Measurements from ENCODE around the gene TRABD2B.

Gene TRABD2B

GRCh38 chr1:47919113-47919833 lies 77.9 kb downstream of the TRABD2B start:
- 90 to 93% methylated on average over 3 of the region's 3 CpGs for WGBS, 2 experiments (ENCODE audit: insufficient coverage in 2 of 2)
- H3K4me1 ChIP-seq (ENCODE audit: control insufficient read depth, insufficient read depth, low read length, poor library complexity, severe bottlenecking), result peaks cover 6% of the 10 kb centered on the region
- H3K4me3 ChIP-seq (ENCODE audit: extremely low read depth, insufficient read depth, low read length, poor library complexity, severe bottlenecking), result no peak overlapping the region
- no peaks in the 10 kb centered on the region for H3K9me3 ChIP-seq (ENCODE audit: control insufficient read depth, low read length)
- H3K27ac ChIP-seq (ENCODE audit: low read depth, low read length, severe bottlenecking), result no peak overlapping the region
- H3K36me3 ChIP-seq (ENCODE audit: control insufficient read depth, insufficient read depth, low read length), result no peaks in the 10 kb centered on the region

GRCh38 chr1:47918257-47918867 lies 78.8 kb downstream of the TRABD2B start:
- Histone ChIP-seq H3K27ac (ENCODE audit: low read depth, low read length, severe bottlenecking) (no peak overlapping the region), H3K4me1 (ENCODE audit: control insufficient read depth, insufficient read depth, low read length, poor library complexity, severe bottlenecking) (peaks cover 6% of the 10 kb centered on the region), H3K9me3 (ENCODE audit: control insufficient read depth, low read length) (no peaks in the 10 kb centered on the region), H3K36me3 (ENCODE audit: control insufficient read depth, insufficient read depth, low read length) (no peaks in the 10 kb centered on the region), H3K4me3 (ENCODE audit: extremely low read depth, insufficient read depth, low read length, poor library complexity, severe bottlenecking) (no peak overlapping the region)
- WGBS, 2 experiments (ENCODE audit: insufficient coverage in 2 of 2), result 85 to 95% methylated on average over 8 of the region's 8 CpGs

- no peak overlapping the region for H3K27ac ChIP-seq (ENCODE audit: low read depth, low read length, severe bottlenecking)
- no CpG with 5 or more reads among the region's 3 CpGs for WGBS, 2 experiments (ENCODE audit: insufficient coverage in 2 of 2)
- H3K4me1 ChIP-seq (ENCODE audit: control insufficient read depth, insufficient read depth, low read length, poor library complexity, severe bottlenecking), result peaks cover 6% of the 10 kb centered on the region
- H3K9me3 ChIP-seq (ENCODE audit: control insufficient read depth, low read length), result no peaks in the 10 kb centered on the region
- H3K36me3 ChIP-seq (ENCODE audit: control insufficient read depth, insufficient read depth, low read length), result no peaks in the 10 kb centered on the region
- H3K4me3 ChIP-seq (ENCODE audit: extremely low read depth, insufficient read depth, low read length, poor library complexity, severe bottlenecking), result no peak overlapping the region
Observed at GRCh38 chr1:47917687-47918086, 79.5 kb downstream of the TRABD2B start.

- H3K4me3 ChIP-seq (ENCODE audit: extremely low read depth, insufficient read depth, low read length, poor library complexity, severe bottlenecking), result no peak overlapping the region
- WGBS, 2 experiments (ENCODE audit: insufficient coverage in 2 of 2), result 65 to 81% methylated on average over 7 to 10 of the region's 13 CpGs
- no peak overlapping the region for H3K27ac ChIP-seq (ENCODE audit: low read depth, low read length, severe bottlenecking)
- no peaks in the 10 kb centered on the region for H3K36me3 ChIP-seq (ENCODE audit: control insufficient read depth, insufficient read depth, low read length)
- peaks cover 6% of the 10 kb centered on the region for H3K4me1 ChIP-seq (ENCODE audit: control insufficient read depth, insufficient read depth, low read length, poor library complexity, severe bottlenecking)
- no peaks in the 10 kb centered on the region for H3K9me3 ChIP-seq (ENCODE audit: control insufficient read depth, low read length)
Observed at GRCh38 chr1:47915677-47916353, 81.4 kb downstream of the TRABD2B start.

DNA sequence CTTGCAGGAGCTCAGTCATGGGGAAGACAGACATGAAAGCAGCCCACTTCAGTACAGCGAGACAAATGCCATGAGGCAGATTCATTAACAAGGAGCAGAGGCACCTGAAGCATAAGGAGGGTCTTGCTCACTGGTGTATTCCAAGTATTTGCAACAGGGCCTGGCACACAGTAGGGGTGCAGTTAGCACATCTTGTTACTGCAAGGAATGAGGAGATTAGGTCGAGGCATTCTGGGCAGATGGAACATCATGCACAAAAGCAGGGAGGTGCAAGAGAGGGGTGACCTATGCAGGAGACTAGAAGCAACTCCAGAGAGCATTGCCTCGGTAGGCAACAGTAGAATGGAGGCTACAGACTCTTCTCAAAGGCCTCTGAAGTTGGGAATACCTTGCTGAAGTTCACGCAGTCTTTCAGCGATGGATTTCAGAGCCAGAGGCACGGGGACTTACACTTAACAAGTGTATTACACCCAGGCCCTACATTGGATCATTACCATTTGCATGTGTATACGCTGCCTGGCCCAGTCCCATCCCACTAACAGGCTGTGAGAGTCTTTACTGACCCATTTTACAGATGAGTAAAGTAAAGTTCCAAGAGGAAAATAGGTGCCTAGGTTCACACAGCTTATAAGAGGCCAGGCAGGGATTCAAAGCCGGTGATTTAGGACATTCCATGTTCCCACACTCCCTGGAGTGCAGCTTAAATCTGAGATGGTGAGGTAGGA lies 82.1 kb downstream of the TRABD2B start:
- Histone ChIP-seq H3K9me3 (ENCODE audit: control insufficient read depth, low read length) (no peaks in the 10 kb centered on the region), H3K27ac (ENCODE audit: low read depth, low read length, severe bottlenecking) (no peak overlapping the region), H3K4me3 (ENCODE audit: extremely low read depth, insufficient read depth, low read length, poor library complexity, severe bottlenecking) (no peak overlapping the region), H3K36me3 (ENCODE audit: control insufficient read depth, insufficient read depth, low read length) (no peaks in the 10 kb centered on the region), H3K4me1 (ENCODE audit: control insufficient read depth, insufficient read depth, low read length, poor library complexity, severe bottlenecking) (peaks cover 6% of the 10 kb centered on the region)
- 87 to 93% methylated on average over 6 to 7 of the region's 8 CpGs for WGBS, 2 experiments (ENCODE audit: insufficient coverage in 2 of 2)

GRCh38 chr1:47914218-47914938 lies 82.8 kb downstream of the TRABD2B start:
- Histone ChIP-seq H3K9me3 (ENCODE audit: control insufficient read depth, low read length) (no peaks in the 10 kb centered on the region), H3K4me1 (ENCODE audit: control insufficient read depth, insufficient read depth, low read length, poor library complexity, severe bottlenecking) (peaks cover 6% of the 10 kb centered on the region), H3K36me3 (ENCODE audit: control insufficient read depth, insufficient read depth, low read length) (no peaks in the 10 kb centered on the region), H3K27ac (ENCODE audit: low read depth, low read length, severe bottlenecking) (no peak overlapping the region), H3K4me3 (ENCODE audit: extremely low read depth, insufficient read depth, low read length, poor library complexity, severe bottlenecking) (no peak overlapping the region)
- WGBS, 2 experiments (ENCODE audit: insufficient coverage in 2 of 2), result 79 to 93% methylated on average over 10 to 12 of the region's 13 CpGs

GRCh38 chr1:47913225-47913823 lies 83.9 kb downstream of the TRABD2B start:
- no peak overlapping the region for H3K4me3 ChIP-seq (ENCODE audit: extremely low read depth, insufficient read depth, low read length, poor library complexity, severe bottlenecking)
- H3K36me3 ChIP-seq (ENCODE audit: control insufficient read depth, insufficient read depth, low read length), result no peaks in the 10 kb centered on the region
- H3K27ac ChIP-seq (ENCODE audit: low read depth, low read length, severe bottlenecking), result no peak overlapping the region
- WGBS, 2 experiments (ENCODE audit: insufficient coverage in 2 of 2), result 73 to 90% methylated on average over 2 to 6 of the region's 10 CpGs
- no peaks in the 10 kb centered on the region for H3K4me1 ChIP-seq (ENCODE audit: control insufficient read depth, insufficient read depth, low read length, poor library complexity, severe bottlenecking)
- H3K9me3 ChIP-seq (ENCODE audit: control insufficient read depth, low read length), result no peaks in the 10 kb centered on the region

DNA sequence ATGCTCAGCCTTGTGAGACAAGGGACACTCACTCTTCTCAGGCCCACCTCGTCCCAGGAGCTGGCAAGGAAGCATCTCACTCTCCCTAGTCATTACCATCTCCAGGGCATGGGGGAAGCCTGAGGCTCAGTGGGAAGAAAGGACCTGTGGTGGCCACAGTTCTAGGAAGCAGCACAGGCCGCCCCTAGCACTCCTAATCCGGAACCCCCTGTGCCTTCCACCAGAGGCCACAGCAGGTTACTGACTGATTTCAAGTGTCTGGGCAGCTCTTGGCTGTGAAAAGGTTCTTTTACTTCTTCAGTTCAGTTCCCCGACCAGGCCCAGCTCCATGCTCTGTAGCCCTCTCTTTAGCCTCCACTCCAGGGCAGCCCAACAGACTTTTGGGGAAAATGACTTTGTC lies 84.4 kb downstream of the TRABD2B start:
- no peaks in the 10 kb centered on the region for H3K4me1 ChIP-seq (ENCODE audit: control insufficient read depth, insufficient read depth, low read length, poor library complexity, severe bottlenecking)
- WGBS, 2 experiments (ENCODE audit: insufficient coverage in 2 of 2), result 50 to 51% methylated on average over 2 to 3 of the region's 4 CpGs
- no peaks in the 10 kb centered on the region for H3K36me3 ChIP-seq (ENCODE audit: control insufficient read depth, insufficient read depth, low read length)
- no peaks in the 10 kb centered on the region for H3K9me3 ChIP-seq (ENCODE audit: control insufficient read depth, low read length)
- H3K27ac ChIP-seq (ENCODE audit: low read depth, low read length, severe bottlenecking), result no peak overlapping the region
- H3K4me3 ChIP-seq (ENCODE audit: extremely low read depth, insufficient read depth, low read length, poor library complexity, severe bottlenecking), result no peak overlapping the region

- Histone ChIP-seq H3K27ac (ENCODE audit: low read depth, low read length, severe bottlenecking) (no peak overlapping the region), H3K36me3 (ENCODE audit: control insufficient read depth, insufficient read depth, low read length) (no peaks in the 10 kb centered on the region), H3K9me3 (ENCODE audit: control insufficient read depth, low read length) (no peaks in the 10 kb centered on the region), H3K4me3 (ENCODE audit: extremely low read depth, insufficient read depth, low read length, poor library complexity, severe bottlenecking) (no peak overlapping the region), H3K4me1 (ENCODE audit: control insufficient read depth, insufficient read depth, low read length, poor library complexity, severe bottlenecking) (no peaks in the 10 kb centered on the region)
- WGBS, 2 experiments (ENCODE audit: insufficient coverage in 2 of 2), result 91 to 100% methylated on average over 1 of the region's 4 CpGs
Observed at GRCh38 chr1:47911892-47912291, 85.3 kb downstream of the TRABD2B start.

- Histone ChIP-seq H3K9me3 (ENCODE audit: control insufficient read depth, low read length) (no peaks in the 10 kb centered on the region), H3K27ac (ENCODE audit: low read depth, low read length, severe bottlenecking) (no peak overlapping the region), H3K4me1 (ENCODE audit: control insufficient read depth, insufficient read depth, low read length, poor library complexity, severe bottlenecking) (no peaks in the 10 kb centered on the region), H3K4me3 (ENCODE audit: extremely low read depth, insufficient read depth, low read length, poor library complexity, severe bottlenecking) (no peak overlapping the region), H3K36me3 (ENCODE audit: control insufficient read depth, insufficient read depth, low read length) (no peaks in the 10 kb centered on the region)
- 88 to 89% methylated on average over 8 to 9 of the region's 9 CpGs for WGBS, 2 experiments (ENCODE audit: insufficient coverage in 2 of 2)
Observed at GRCh38 chr1:47911424-47911823, 85.8 kb downstream of the TRABD2B start.
